HG03039 (cell line): ENCODE measurements around the gene SCN8A.

Source experiments
- ATAC-seq: cut with Tn5 transposase; IDR thresholded peaks from one replicate; pipeline ENCODE4 v1.9.1; 2021; ENCODE audit warnings: mild to moderate bottlenecking, moderate library complexity; ENCODE audit not compliant: unreplicated experiment

Gene SCN8A

DNA sequence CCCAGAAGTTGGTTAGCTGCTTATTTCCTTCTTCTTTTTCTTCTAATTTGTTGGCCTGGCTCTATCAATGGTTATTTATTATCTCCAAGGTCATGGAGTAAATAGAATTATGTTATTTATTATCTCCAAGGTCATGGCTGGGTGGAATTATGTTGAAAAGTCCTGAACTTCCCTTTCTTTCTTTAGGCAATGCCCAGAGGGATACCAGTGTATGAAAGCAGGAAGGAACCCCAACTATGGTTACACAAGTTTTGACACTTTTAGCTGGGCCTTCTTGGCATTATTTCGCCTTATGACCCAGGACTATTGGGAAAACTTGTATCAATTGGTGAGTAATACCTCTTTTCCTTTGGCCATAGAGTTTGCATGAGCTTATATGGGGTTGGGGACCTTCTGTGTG, 111.6 kb downstream of the SCN8A start:
- ATAC-seq: no peak

GRCh38 chr12:51705450-51705849, 114.4 kb downstream of the SCN8A start:
- ATAC-seq: no peak

DNA sequence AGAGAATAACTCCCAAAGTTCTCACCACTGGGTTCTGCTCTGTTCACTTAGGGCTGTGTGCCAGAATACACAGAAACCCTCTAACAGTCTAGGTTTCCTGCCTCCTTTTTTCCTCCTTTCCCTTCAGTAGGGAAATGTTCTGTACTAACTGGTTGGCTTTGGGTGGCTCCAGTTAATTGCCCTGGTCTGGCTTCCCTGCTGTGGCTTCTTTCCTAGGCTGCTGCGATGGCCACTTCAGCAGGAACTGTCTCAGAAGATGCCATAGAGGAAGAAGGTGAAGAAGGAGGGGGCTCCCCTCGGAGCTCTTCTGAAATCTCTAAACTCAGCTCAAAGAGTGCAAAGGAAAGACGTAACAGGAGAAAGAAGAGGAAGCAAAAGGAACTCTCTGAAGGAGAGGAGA, 115.2 kb downstream of the SCN8A start:
- no peak for ATAC-seq

DNA sequence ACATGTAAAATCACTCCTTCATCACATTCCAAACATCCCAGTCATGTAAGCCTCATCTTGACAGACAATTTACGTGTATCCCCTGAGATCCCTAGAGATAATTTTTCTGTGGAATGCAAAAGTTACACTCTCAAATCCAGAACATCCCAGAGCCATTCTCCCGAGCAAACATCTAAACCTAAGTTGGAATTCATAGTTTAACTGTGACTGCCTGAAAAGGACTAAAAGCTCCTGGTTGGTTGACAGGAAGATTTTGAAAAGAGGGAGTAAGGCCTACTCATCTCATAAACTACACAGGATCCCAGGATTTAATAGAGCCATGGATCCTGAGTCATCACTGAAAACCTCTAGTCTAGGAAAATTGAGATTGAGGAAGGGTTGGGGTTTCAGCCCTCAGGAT, 123.6 kb downstream of the SCN8A start:
- no peak for ATAC-seq

DNA sequence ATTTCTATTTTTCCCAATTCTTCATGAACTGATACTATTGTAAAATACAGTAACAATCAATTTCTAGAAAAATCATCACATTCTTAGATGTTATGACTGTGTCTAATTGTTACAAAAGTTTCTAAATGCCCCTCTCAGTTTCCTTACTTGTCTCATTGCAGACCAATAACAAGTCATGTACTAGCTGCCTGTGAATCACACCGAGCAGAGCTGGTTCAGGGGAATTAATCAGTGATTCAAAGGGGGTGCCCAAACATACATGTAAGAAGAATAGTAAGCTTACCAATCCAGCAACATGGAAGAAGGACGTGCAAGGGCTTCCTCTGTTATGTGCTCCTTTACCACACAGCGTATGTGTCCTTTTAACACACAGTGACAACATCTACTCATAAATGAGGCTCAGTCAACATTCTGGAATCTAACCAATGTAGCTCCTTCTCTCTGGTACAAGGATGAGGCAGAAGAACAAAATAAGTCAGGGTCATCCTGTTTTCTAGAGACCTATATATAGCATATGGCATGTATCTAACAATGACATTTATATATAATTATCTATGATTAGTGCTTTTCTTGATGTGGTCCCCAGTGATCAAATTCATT, 126.4 kb downstream of the SCN8A start:
- no peak for ATAC-seq

DNA sequence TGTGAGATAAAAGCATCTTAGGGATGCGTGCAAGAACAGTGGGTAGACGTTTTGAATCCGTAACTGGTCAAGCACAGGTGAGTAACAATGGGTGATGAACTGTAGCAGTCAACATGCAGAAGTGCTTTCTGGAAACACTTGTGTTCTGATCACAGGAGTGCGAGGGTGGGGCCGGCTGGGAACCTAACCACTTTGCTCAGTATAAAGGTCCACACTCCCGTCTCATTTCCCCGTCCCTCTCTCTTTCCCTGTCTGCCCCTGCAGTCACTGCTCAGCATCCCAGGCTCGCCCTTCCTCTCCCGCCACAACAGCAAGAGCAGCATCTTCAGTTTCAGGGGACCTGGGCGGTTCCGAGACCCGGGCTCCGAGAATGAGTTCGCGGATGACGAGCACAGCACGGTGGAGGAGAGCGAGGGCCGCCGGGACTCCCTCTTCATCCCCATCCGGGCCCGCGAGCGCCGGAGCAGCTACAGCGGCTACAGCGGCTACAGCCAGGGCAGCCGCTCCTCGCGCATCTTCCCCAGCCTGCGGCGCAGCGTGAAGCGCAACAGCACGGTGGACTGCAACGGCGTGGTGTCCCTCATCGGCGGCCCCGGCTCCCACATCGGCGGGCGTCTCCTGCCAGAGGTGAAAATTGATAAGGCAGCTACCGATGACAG, 130.4 kb downstream of the SCN8A start:
- ATAC-seq: no peak

- ATAC-seq: no peak
Observed at GRCh38 chr12:51722431-51722830, 131.4 kb downstream of the SCN8A start.

GRCh38 chr12:51726161-51726560, 135.1 kb downstream of the SCN8A start:
- ATAC-seq: no peak

DNA sequence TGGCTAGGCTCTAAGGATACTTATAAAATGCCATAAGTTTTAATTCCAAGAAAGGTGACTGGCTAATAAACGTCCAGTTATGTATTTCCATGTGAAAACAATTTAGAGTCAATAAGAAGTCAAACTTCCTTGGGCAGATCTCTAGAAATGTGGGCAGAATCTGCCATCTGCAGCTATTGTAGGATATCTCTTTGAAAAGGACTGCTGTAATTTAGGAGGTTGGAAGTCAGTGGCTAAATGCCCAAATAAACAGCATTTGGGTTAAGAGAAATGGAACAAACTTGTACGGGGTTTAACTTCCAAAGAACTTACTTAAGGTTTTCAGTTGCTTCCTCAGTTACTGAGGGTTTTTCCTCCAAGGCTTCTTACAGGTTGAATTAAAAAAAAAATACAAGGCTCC, 135.9 kb downstream of the SCN8A start:
- ATAC-seq: no peak

DNA sequence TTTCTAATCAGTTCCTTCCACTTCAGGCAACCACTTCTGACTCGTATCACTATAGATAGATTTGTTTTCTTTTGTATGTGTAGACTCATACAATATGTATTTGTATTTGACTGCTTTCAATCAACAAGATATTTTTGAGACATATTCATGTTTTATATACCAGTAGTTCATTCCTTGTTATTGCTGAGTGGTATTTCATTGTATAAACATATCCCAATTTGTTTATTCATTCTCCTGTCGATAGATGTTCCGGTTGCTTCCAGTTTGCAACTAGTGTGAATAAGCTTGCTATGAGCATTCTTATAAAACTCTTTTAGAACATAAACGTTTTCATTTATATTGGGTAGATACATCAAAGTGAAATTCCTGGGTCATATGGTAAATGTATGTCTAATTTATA, 138.3 kb downstream of the SCN8A start:
- ATAC-seq: no peak

DNA sequence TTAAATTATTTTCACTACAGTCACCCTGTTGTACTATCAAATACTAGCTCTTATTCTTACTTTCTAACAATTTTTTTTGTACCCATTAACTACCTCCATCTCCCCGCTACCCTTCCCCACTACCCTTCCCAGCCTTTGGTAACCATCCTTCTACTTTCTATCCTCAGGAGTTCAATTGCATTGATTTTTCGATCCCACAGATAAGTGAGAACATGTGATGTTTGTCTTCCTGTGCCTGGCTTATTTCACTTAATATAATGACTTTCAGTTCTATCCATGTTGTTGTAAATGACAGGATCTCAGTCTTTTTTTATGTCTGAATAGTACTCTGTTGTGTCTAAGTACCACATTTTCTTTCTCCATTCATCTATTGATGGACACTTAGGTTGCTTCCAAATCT, 139.7 kb downstream of the SCN8A start:
- no peak for ATAC-seq

GRCh38 chr12:51740536-51740935, 149.5 kb downstream of the SCN8A start:
- no peak for ATAC-seq

DNA sequence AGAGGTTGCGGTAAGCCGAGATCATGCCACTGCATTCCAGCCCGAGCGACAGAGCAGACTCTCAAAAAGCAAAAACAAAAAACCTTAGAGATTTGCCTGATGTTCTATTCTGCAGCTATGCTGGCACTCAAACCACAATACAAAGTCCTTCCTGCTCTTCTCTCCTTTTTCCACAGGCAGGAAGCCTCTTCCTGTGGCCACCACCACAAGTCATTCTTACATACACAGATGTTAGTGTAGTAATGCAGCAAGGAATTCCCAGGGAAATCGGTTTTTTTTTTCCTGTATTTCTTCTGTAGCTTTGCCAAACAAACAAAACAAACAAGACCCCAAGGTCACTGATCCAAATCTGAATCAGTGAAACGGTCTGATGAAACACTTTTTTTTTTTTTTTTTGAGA, 153.2 kb downstream of the SCN8A start:
- ATAC-seq: no peak

- no peak for ATAC-seq
Observed at GRCh38 chr12:51744957-51745356, 153.9 kb downstream of the SCN8A start.

DNA sequence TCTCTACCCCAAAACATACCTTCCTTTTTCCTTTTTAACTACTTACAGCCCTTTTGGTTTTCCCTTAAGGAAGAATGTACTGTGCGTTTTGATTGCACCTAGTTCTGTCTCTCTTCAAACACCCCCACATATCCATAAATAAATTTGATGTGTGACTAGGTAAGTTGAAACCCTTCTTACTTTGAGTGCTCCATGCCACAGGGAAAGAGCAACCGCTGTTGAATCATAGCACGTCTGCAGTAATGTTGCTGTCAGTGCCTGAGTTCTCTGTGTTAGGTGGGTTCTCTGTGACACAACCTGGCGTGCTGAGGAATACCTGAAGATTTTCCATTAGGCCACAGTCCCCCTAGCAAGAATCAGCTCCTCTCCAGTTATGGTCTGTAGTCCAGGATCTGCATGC, 155.4 kb downstream of the SCN8A start:
- ATAC-seq: no peak

DNA sequence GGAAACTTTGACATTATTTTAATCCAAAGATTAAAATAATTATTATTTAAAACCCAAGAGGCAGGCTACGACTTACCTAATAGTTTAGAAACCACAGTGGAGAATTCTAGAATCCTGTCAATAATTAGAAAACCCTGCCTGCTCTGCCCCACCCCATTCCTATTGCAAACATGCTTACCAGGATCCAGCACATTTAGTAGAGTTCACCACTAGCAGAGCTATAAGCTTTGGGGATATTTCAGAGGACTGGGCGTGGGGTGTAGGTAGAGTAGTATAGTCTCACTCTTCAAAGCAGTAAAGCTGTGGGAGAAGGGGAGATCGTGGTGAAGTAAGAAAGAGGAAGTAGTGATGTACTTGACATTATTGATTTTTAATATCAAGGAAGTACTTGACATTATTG, 157.2 kb downstream of the SCN8A start:
- no peak for ATAC-seq

GRCh38 chr12:51749206-51749985, 158.4 kb downstream of the SCN8A start:
- no peak for ATAC-seq

- ATAC-seq: no peak
Observed at GRCh38 chr12:51749986-51750317, 158.9 kb downstream of the SCN8A start.

- no peak for ATAC-seq
Observed at GRCh38 chr12:51751661-51752060, 160.6 kb downstream of the SCN8A start.

DNA sequence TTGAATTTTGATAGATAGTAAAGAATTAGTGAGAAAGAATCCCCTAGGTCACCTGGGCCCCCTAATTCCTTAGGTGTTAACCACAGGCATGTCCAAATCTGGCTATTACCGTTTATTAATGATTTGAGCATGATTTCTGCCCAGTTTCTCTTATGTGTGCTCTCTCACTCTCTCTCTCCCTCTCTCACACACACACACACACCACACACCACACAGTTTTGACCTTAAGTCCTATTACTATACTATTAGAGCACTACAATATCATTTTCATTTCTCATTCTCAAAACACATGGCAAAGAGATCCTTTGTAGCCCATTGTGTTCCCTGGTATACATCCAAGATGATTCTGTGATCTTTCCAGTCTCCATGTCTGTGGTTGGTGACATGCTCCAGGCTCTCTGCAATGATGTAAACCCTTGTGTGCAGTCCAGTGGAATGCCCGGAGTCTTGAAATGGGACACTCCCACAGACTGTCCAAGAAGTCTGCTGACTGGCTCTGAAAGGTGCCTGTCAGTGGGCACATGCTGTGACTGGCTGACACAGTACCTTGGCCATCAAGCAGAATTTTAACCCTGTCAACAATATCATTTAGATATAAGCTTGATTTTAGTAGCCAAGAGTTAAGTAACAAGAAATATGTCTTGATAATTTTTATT, 161.3 kb downstream of the SCN8A start:
- no peak for ATAC-seq

DNA sequence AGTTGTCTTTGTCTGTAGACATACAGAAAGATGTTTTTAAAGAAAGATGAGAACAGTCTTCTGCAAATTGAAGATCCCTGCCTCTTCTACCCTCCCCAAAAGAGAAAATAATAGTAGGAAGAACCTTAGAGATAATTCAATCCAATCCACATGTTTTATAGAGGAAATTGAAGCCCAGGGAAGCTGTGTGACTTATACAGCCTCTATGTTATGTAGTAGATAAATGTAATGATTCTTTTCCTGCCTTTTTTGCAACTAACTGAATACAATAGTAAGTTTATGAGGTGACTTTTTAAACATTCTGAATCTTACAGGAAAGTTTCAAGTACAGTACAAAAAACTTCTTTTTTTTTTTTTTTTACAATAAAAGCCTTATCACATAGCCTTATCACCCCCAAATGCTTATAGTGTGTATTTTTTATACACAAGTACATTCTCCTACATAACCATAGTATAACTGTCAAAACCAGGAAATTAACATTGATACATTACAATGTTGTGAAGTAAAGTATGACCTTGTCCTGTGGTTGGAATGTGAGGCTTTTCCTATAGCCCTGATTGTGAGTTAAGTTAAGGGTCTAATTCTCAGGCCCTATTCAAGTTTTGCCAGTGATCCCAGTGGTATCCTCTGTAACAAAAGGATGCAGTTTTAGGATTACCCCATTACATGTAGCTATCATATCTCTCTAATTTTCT, 163.1 kb downstream of the SCN8A start:
- ATAC-seq: no peak
